HAP-1 (cell line): ENCODE results near the gene BEAN1.
"Not testable (repeated sequence)": the region's sequence is repeated elsewhere in the genome, so short reads cannot be mapped to it uniquely, and the experiment has no call there.

Source experiments
- DNase-seq, 2 experiments: peaks; one replicate each; pipeline ENCODE4 v3.0.0-alpha.2; 2016 to 2020; ENCODE audit warnings: low spot score in 2 of 2
- H3K27me3 ChIP-seq: fragments of 250-450 bp; sonication (Bioruptor Pico); 2 replicates; pipeline ENCODE4 v1.5.1; 2020; ENCODE audit warnings: low read depth, mild to moderate bottlenecking, moderate library complexity
- H3K36me3 ChIP-seq: fragments of 250-450 bp; sonication (Bioruptor Pico); replicated peaks from 2 replicates; pipeline ENCODE4 v1.5.1; 2020; ENCODE audit warnings: mild to moderate bottlenecking
- H3K4me1 ChIP-seq: fragments of 250-450 bp; sonication (Bioruptor Pico); 2 replicates; pipeline ENCODE4 v1.5.1; 2020; ENCODE audit warnings: mild to moderate bottlenecking
- H3K4me3 ChIP-seq: fragments of 250-450 bp; sonication (Bioruptor Pico); 2 replicates; pipeline ENCODE4 v1.5.1; 2020; ENCODE audit warnings: mild to moderate bottlenecking, moderate library complexity
- H3K9me3 ChIP-seq: fragments of 250-450 bp; sonication (Bioruptor Pico); 2 replicates; pipeline ENCODE4 v1.5.1; 2020; ENCODE audit warnings: mild to moderate bottlenecking, moderate library complexity
- in situ Hi-C: fragments of 300-500 bp; cut with MboI; formaldehyde crosslinking; loops from 3 replicates; pipeline ENCODE4 v1.14.3; 2020; ENCODE audit warnings: low sequenced_read_pairs, inconsistent platforms, mixed read lengths

Gene BEAN1

DNA sequence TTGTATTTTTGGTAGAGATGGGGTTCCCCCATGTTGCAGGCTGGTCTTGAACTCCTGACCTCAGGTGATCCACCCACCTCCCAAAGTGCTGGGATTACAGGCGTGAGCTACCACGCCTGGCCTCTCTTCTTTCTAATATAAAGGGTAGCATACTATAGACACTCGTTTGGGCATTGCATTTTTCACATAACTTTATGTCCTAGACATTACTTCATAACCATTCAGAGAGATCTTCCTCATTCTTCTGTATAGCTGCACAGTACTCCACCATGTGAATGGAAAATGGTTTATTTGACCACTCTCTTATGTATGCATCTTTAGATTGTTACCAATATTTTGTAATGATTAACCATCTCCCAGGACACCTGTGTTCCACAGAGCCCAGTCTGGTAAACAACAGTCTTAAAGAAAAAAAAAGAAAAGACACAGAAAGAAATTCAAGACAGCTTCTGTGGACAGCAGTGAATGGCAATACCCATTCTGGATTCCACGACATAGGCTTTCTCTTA, 80.7 kb downstream of the BEAN1 start:
- no peak for DNase-seq
- Histone ChIP-seq H3K36me3 (0 out of 2 replicates have a peak, but pooled peaks cover 6% of the 10 kb centered on the region), H3K4me1 (peaks cover 7% of the 10 kb centered on the region), H3K4me3 (no peak overlapping the region), H3K9me3 (no peaks in the 10 kb centered on the region), H3K27me3 (no peaks in the 10 kb centered on the region; the same call in 1 of the 2 replicates)
- in situ Hi-C loops, result no loop called here

DNA sequence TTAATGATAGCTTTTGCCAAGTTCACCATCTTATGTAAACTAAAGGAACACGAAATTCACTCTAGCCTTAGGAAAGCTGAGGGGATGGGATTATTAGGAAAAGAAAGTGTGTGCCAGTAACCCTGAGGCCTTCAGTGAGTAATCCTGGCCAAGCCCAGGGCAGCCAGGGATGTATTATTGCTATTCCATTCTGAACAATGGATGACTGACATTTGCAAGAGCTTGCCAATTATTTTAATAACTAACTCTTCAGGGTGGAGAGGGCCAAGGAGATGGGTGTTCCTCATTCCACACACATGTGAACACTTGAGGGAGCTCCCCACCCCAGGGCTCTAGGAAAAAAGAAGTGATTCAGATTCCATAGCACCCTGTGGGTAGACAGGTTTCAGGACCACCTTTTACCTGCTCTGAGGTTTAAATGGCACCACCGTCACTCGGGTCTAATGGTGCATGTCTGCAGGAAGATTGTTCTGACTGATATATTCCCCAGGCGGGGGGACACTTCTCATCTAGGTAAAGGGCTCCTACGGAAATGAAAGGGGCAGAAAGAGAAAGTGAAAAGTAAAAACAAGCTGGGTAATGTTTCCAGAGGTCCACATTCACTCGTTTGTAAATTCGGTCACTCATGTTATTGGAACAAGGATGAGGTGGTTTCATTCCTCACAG, 81.3 kb downstream of the BEAN1 start:
- Histone ChIP-seq H3K4me1 (peaks cover 7% of the 10 kb centered on the region), H3K9me3 (no peaks in the 10 kb centered on the region), H3K27me3 (no peaks in the 10 kb centered on the region; the same call in 1 of the 2 replicates), H3K36me3 (0 out of 2 replicates have a peak, but pooled peaks cover 6% of the 10 kb centered on the region), H3K4me3 (no peak overlapping the region)
- in situ Hi-C loops, result no loop called here
- peak in 1 of 2 experiments; percentile 7 for DNase-seq

DNA sequence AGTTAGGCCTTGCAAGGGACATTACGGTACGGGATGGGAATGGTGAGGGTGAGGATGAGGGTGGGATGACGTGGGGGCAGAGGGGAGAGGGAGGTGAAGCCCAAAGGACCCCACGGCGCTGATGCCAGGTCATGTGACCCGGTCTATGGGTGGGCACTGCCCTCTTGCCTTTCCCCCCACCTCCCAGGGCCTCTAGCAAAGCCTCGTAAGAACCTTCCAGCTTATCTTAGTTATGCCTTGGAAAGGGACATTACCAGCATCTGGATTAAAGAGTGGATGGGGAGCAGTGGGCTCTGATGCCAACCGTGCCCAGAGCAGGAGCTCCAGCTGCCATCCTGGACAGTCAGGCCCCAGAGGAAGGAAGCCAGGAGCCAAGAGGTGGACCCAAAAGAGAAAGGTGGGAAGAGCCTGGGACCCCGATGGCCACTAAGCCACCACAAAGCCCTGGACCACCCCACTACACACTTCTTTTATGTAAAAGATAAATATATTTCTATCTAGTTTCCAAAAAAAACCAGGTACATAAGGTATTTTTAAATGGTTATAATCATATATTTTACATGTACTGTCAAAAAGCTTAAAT, 81.9 kb downstream of the BEAN1 start:
- Histone ChIP-seq H3K36me3 (0 out of 2 replicates have a peak, but pooled peaks cover 6% of the 10 kb centered on the region), H3K9me3 (no peaks in the 10 kb centered on the region), H3K27me3 (no peaks in the 10 kb centered on the region), H3K4me1 (peaks cover 7% of the 10 kb centered on the region), H3K4me3 (no peak overlapping the region)
- in situ Hi-C loops, result no loop called here
- no peak for DNase-seq

DNA sequence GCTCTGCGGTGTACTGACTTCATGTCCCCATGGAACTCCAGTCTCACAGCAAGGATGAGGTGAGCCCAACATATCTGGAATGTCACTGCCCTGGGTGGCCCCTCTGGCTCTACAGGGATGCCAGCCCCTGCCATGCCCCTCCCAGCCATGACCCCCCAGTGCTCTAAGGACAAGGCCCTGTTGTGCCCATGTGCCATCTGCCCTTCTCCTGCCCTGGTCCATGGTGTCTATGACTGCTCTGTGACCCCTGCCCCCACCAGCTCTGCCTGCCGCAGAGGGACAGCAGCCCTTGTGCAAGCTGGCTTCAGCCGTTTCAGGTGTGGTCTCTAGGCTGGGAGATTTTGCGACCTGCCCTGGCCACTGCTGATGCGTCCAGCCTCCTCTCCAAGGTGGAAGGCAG, 82.5 kb downstream of the BEAN1 start:
- in situ Hi-C loops, result no loop called here
- H3K4me1 ChIP-seq, result peaks cover 7% of the 10 kb centered on the region

DNA sequence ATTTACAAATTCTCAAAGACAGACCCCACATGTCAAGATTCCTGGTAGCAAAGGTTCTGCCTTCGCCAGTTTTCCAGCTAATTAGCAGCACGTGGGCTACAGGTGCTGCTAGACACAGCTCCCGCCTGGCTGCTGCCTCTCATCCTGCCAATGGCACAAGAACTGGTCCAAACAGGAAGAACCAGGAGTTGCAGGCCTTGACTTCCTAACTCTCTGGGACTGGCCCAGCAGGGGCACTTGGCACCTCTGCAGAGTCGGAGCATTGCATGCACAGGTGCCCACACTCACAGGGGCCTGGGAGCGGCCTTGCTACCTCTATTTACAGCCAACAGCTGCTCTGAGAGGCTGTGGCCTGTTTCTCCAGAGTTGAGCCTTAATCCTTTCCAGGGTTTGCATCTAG, 83.2 kb downstream of the BEAN1 start:
- DNase-seq, result no peak

More for the DNA sequence above, 82.5 kb downstream of the BEAN1 start:
- H3K9me3 ChIP-seq, result no peaks in the 10 kb centered on the region
- H3K36me3 ChIP-seq, result 0 out of 2 replicates have a peak, but pooled peaks cover 6% of the 10 kb centered on the region
- H3K4me3 ChIP-seq, result no peak overlapping the region
- no peak for DNase-seq
- no peaks in the 10 kb centered on the region for H3K27me3 ChIP-seq

DNA sequence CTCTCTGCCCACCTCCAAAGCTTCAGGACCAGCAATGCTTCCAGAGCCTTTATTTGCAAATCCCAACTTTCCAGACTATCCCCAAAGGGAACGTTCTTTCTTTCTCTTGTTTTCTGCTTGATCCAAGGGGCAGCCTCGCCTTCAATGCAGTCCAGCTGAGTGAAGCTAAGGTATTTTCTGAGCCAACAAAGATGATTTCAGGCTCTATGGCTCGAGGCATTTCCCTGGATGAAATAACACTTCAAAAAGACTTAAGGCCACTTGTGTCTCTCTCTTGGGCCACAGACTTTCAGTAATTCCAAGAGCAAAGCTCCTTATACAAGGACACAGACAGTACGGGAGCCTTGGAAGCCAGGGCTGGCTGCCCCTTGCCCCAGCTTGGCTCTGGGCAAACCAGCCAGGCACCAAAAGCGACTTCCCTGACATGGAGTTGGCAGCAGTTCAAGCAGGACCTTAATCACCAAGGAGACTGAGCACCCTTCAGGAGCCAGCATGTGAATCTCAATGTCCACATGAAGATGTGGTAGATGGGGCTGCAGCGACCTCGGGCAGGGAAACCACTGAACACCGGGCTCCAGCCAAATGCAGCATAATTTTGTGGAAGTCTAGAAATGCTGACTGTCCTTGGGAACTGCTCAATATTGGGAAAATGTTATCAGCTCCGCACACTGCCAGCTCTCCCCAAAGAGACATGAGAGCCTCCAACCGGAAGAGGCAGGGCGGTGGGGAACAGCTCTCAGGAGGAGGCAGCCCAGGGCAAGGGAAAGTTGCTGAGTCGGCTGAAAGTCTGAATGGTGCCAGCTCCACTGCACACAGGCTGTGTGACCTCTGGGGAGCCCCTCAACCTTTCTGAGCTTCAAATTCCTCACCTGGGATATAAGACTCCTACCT, 83.9 kb downstream of the BEAN1 start:
- Histone ChIP-seq H3K4me3 (no peak overlapping the region), H3K4me1 (peaks cover 7% of the 10 kb centered on the region)
- in situ Hi-C loops, result no loop called here

More for the DNA sequence above, 83.2 kb downstream of the BEAN1 start:
- no peak overlapping the region for H3K4me3 ChIP-seq
- H3K36me3 ChIP-seq, result 0 out of 2 replicates have a peak, but pooled peaks cover 6% of the 10 kb centered on the region
- H3K27me3 ChIP-seq, result no peaks in the 10 kb centered on the region
- in situ Hi-C loops, result no loop called here
- H3K9me3 ChIP-seq, result no peaks in the 10 kb centered on the region
- H3K4me1 ChIP-seq, result peaks cover 7% of the 10 kb centered on the region

DNA sequence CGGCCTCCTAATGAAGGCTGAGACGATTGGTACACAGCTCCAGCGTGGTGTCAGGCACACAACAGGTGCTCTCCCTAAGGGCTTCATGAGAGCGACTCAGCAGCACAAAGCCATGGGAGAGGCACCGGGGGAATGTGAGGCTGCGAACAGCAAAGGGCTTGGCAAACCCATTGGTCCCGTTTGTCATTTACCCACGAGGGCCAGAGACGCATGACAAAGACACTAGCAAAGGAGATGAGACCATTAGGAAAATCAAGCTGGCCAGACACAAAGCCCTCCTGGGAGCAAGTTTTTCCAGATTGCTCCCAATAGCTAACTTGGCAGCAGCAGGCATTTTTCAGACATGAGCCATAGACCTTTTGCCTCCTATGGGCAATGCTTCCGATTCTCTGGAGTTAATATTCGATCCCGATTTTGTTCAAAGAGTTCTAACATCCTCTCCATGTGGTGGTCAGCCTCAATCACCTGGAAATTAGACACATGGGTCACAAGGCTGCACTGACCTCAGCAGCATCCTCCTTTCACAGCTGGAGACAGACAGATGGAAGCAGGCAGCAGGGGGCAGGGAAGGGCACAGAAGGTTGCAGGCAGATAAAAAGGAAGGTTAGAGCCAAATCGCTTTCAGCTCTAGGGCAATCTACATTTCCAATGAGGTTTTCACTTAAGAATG, 84.6 kb downstream of the BEAN1 start:
- H3K27me3 ChIP-seq, result no peaks in the 10 kb centered on the region
- no peak for DNase-seq
- H3K4me1 ChIP-seq, result peaks cover 7% of the 10 kb centered on the region
- no peak overlapping the region for H3K4me3 ChIP-seq
- in situ Hi-C loops, result no loop called here
- no peaks in the 10 kb centered on the region for H3K9me3 ChIP-seq
- H3K36me3 ChIP-seq, result 0 out of 2 replicates have a peak, but pooled peaks cover 6% of the 10 kb centered on the region

More for the DNA sequence above, 83.9 kb downstream of the BEAN1 start:
- Histone ChIP-seq H3K36me3 (0 out of 2 replicates have a peak, but pooled peaks cover 6% of the 10 kb centered on the region), H3K27me3 (no peaks in the 10 kb centered on the region), H3K9me3 (no peaks in the 10 kb centered on the region)
- no peak for DNase-seq

DNA sequence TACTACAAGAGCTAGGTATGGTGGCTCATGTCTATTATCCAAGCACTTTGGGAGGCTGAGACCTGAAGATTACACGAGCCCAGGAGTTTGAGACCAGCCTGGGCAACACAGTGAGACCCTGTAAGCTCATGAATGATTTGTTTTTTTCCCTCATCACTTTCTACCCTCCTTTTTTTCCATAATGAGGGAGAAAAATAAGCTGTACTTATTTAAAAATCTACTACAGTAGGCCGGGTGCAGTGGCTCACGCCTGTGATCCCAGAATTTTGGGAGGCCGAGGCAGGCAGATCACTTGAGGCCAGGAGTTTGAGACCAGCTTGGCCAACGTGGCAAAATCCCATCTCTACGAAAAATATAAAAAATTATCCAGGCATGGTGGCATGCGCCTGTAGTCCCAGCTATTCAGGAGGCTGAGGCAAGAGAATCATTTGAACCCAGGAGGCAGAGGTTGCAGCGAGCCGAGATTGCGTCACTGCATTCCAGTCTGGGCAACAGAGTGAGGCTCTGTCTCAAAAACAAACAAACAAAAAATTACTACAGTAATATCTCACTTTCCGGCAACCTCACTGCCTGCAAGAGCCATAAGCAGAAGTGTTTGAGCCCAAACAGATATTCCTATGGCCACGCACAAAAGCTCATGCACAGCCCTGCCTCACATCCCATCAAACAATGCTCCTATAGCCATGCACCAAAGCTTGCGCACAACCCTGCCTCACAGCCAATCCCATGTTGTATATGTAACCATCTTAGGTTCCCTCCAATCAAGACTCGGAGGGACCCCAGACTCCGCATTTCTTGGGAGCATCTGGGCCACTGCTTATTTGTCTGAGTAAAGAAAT, 85.4 kb downstream of the BEAN1 start:
- peaks cover 7% of the 10 kb centered on the region for H3K4me1 ChIP-seq

DNA sequence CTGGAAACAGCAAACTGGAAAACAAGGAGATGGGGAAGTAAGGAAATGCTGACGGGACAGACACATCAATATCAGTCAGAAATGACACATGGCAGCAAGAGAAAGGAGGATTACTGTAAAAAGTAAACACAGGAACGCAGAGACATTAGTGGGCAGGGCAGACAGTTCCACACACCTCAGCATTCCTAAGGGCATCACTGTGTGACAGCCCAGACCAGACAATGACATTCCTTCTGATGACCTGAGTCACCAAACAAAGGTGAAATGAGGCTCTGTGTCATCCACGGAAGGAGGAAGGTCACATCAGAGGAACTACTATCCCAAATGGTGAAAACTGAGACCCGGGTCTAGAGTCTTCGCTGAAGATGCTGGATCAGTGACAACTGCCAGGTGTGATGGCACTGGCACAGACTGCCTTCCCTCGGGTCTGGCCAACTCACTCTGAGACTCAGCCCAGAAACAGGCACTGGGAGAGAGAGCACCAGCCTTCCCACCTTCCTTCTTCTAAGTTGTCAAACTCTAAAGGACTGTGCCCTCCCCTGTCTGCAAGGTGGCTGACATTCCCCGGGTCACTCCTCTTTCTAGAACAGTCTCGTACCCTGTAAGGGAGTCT, 86.1 kb downstream of the BEAN1 start:
- Histone ChIP-seq H3K36me3 (0 out of 2 replicates have a peak, but pooled peaks cover 6% of the 10 kb centered on the region), H3K4me3 (no peak overlapping the region), H3K4me1 (peaks cover 3% of the 10 kb centered on the region), H3K9me3 (no peaks in the 10 kb centered on the region), H3K27me3 (no peaks in the 10 kb centered on the region)
- DNase-seq, result no peak
- in situ Hi-C loops, result no loop called here

More for the DNA sequence above, 85.4 kb downstream of the BEAN1 start:
- Histone ChIP-seq H3K27me3 (no peaks in the 10 kb centered on the region), H3K36me3 (0 out of 2 replicates have a peak, but pooled peaks cover 6% of the 10 kb centered on the region), H3K9me3 (no peaks in the 10 kb centered on the region), H3K4me3 (no peak overlapping the region)
- in situ Hi-C loops, result no loop called here
- DNase-seq, result no peak

DNA sequence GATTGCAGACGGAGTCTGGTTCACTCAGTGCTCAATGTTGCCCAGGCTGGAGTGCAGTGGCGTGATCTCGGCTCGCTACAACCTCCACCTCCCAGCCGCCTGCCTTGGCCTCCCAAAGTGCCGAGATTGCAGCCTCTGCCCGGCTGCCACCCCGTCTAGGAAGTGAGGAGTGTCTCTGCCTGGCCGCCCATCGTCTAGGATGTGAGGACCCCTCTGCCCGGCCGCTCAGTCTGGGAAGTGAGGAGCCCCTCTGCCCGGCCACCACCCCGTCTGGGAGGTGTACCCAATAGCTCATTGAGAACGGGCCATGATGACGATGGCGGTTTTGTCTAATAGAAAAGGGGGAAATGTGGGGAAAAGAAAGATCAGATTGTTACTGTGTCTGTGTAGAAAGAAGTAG, 87.3 kb downstream of the BEAN1 start:
- H3K4me3 ChIP-seq, H3K9me3 ChIP-seq, H3K36me3 ChIP-seq, DNase-seq, in situ Hi-C loops, H3K4me1 ChIP-seq, H3K27me3 ChIP-seq: not testable (repeated sequence)

DNA sequence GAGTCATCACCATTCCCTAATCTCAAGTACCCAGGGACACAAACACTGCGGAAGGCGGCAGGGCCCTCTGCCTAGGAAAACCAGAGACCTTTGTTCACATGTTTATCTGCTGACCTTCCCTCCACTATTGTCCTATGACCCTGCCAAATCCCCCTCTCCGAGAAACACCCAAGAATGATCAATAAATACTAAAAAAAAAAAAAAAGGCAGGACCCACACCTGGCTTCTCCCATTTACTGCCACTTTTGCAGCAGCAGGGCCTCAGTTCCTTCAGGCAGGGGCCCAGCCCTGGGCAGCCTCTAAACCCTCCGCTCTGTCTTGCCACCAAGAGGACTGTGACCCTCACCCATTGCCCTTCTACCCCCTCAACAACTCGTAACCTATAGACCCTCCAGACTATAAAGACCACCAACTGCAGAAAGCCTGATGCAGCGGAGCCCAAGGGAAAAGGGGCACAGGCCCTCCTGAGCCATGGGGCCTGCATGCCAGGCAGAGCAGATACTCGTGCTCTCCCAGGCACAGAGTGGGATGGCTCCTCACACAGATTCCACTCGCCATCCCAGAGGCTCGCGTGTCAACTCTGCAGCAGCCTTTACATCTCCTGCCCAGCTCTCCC, 88.0 kb downstream of the BEAN1 start:
- H3K36me3 ChIP-seq, H3K4me1 ChIP-seq, H3K27me3 ChIP-seq, H3K4me3 ChIP-seq, in situ Hi-C loops, H3K9me3 ChIP-seq, DNase-seq: not testable (repeated sequence)
